NCI-H2171 (cell line): ENCODE data around the gene FGF14.

ENCODE experiments used
- DNase-seq: peaks from one replicate; lab custom pipeline; 2025; lab: John Stamatoyannopoulos, UW

Gene FGF14

DNA sequence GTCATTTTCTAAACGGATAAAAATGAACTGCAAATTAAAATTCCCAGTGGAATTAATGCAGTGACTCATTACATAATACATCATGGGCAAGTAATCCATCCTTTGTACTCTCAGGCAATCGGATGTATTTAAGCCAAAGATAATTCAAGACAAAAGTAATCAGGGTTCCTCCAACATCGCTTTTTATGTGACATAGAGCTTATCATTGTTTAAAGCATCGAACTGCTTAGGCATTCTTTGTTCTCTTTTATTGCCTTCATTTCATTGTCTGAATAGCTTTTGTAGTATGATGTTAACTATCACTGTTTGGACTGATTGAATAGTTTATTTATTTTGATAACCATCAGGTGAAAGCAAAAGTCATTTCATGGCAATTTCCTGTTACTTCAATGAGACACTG is 740.0 kb downstream of the FGF14 start:
- DNase-seq = no peak
